ENCODE data around the gene GASK1A. TPM values are rescaled to one million over a fixed set of nuclear protein-coding genes. Genes with fewer than 3 reads are reported as not detected.

The GASK1A gene
- total and polyA plus RNA-seq, 10 of the 15 experiments (the other 5 are each of a cell fraction or from before 2014, with no cell fraction given) = 0.18 TPM; not detected in 9

DNA sequence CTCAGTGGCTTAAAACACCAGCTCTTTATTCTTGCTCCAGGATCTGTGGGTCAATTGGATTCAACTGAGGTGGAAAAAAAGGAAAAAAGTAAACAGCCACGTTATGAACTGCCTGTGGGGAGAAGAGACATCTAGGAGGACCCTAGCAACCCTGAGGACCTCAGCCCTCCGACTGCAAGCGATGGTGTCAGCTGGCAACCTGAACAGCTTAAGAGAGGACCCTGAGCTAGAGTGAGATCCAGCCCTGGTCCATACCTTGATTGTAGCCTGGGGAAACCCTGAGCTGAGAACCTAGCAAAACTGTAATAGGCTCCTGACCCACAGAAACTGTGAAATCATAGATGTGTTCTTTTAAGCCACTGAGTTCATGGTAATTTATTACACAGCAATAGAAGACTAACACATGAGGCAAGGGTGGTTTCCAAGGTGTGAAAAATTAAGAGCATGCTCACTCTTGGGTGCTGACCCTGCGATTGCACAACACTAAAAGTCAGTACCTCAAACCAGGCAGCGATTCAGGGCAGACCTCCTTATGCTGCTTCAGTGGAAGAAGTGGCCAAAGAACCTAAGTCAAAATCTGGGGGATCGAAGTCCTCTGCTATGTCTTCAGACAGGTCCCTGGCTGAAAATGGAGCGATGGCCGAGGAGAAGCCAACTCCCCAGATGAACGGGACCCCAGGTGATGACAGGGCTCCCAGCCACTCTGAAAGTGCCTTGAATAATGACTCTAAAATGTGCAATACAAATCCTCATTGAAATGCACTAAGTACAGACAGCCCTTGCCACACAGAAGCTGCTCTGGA is 57.7 kb downstream of the GASK1A start (continued):
- TF ChIP-seq, protein P1, sequence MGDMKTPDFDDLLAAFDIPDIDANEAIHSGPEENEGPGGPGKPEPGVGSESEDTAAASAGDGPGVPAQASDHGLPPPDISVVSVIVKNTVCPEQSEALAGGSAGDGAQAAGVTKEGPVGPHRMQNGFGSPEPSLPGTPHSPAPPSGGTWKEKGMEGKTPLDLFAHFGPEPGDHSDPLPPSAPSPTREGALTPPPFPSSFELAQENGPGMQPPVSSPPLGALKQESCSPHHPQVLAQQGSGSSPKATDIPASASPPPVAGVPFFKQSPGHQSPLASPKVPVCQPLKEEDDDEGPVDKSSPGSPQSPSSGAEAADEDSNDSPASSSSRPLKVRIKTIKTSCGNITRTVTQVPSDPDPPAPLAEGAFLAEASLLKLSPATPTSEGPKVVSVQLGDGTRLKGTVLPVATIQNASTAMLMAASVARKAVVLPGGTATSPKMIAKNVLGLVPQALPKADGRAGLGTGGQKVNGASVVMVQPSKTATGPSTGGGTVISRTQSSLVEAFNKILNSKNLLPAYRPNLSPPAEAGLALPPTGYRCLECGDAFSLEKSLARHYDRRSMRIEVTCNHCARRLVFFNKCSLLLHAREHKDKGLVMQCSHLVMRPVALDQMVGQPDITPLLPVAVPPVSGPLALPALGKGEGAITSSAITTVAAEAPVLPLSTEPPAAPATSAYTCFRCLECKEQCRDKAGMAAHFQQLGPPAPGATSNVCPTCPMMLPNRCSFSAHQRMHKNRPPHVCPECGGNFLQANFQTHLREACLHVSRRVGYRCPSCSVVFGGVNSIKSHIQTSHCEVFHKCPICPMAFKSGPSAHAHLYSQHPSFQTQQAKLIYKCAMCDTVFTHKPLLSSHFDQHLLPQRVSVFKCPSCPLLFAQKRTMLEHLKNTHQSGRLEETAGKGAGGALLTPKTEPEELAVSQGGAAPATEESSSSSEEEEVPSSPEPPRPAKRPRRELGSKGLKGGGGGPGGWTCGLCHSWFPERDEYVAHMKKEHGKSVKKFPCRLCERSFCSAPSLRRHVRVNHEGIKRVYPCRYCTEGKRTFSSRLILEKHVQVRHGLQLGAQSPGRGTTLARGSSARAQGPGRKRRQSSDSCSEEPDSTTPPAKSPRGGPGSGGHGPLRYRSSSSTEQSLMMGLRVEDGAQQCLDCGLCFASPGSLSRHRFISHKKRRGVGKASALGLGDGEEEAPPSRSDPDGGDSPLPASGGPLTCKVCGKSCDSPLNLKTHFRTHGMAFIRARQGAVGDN (IDR thresholded peaks at IDR 0.05) = no peak
- 0 out of 2 replicates have a peak, but pooled peaks have one; percentile 48 for TF ChIP-seq ZNF24 (IDR thresholded peaks at IDR 0.05)
- TF ChIP-seq ASH2L (IDR thresholded peaks at IDR 0.05; ENCODE audit: borderline replicate concordance, low read depth) = no peak
- peak in 1 of 2 experiments; percentile 43; a peak in 1 of 4 replicates for TF ChIP-seq BHLHE40 (IDR thresholded peaks at IDR 0.05; ENCODE audit: borderline replicate concordance in 1 of 2, low read depth in 2 of 2, low read length in 1 of 2)
- peak; percentile 75 for TF ChIP-seq NR2F1 (conservative IDR thresholded peaks at IDR 0.05)
- TF ChIP-seq IKZF1 (conservative IDR thresholded peaks at IDR 0.05) = 0 out of 2 replicates have a peak, but pooled peaks have one; percentile 26
- TF ChIP-seq, protein P2, sequence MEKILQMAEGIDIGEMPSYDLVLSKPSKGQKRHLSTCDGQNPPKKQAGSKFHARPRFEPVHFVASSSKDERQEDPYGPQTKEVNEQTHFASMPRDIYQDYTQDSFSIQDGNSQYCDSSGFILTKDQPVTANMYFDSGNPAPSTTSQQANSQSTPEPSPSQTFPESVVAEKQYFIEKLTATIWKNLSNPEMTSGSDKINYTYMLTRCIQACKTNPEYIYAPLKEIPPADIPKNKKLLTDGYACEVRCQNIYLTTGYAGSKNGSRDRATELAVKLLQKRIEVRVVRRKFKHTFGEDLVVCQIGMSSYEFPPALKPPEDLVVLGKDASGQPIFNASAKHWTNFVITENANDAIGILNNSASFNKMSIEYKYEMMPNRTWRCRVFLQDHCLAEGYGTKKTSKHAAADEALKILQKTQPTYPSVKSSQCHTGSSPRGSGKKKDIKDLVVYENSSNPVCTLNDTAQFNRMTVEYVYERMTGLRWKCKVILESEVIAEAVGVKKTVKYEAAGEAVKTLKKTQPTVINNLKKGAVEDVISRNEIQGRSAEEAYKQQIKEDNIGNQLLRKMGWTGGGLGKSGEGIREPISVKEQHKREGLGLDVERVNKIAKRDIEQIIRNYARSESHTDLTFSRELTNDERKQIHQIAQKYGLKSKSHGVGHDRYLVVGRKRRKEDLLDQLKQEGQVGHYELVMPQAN (conservative IDR thresholded peaks at IDR 0.05) = no peak

Data from GM12878 (cell line).